ENCODE results near the gene RHBDD2.

GRCh38 chr7:75867390-75867717 is 11.5 kb upstream of the RHBDD2 start:
- TF ChIP-seq EP300 (IDR thresholded peaks at IDR 0.05) (no peak), POLR2A (IDR thresholded peaks at IDR 0.05) (no peak)

Measured in sigmoid colon (tissue), 4 donors.